ENCODE results near the gene CBY3.

DNA sequence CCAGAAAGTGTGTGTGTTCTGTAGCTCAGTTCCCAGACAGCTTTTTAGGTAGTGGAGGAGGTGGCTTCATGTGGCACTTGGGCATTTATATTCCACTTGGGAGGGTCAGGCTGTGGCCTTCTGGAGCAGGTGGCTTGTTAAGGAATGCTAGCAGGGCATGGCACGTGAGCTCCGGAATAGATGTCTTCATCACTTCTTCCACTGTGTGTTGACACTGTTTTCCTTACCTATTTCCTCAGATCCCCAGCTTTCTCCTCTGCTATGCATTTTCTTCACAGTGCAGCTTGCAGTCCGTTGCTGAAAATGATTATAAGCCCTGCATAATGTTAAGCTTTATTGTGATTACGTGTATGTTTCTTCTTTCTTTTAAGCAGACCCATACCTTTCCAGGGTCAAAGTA is 48.5 kb upstream of the CBY3 start:
- TF ChIP-seq, protein P1, sequence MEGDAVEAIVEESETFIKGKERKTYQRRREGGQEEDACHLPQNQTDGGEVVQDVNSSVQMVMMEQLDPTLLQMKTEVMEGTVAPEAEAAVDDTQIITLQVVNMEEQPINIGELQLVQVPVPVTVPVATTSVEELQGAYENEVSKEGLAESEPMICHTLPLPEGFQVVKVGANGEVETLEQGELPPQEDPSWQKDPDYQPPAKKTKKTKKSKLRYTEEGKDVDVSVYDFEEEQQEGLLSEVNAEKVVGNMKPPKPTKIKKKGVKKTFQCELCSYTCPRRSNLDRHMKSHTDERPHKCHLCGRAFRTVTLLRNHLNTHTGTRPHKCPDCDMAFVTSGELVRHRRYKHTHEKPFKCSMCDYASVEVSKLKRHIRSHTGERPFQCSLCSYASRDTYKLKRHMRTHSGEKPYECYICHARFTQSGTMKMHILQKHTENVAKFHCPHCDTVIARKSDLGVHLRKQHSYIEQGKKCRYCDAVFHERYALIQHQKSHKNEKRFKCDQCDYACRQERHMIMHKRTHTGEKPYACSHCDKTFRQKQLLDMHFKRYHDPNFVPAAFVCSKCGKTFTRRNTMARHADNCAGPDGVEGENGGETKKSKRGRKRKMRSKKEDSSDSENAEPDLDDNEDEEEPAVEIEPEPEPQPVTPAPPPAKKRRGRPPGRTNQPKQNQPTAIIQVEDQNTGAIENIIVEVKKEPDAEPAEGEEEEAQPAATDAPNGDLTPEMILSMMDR (IDR thresholded peaks at IDR 0.05) = no peak
- no peak for TF ChIP-seq POLR2A (IDR thresholded peaks at IDR 0.05)

Data from breast epithelium (tissue), 3 donors.